ENCODE results near the gene TOP2A. TPM values are rescaled to one million over a fixed set of nuclear protein-coding genes. Genes with fewer than 3 reads are reported as not detected.
A peak's percentile ranks its signal among the peaks of the same experiment; 100 is the strongest.
"Not testable (repeated sequence)": the region's sequence is repeated elsewhere in the genome, so short reads cannot be mapped to it uniquely, and the experiment has no call there.

TOP2A gene
- polyA plus RNA-seq, 4 donors, result 1.1 to 69.9 (median 20.3) TPM

GRCh38 chr17:40412880-40413279 lies 4.8 kb downstream of the TOP2A start:
- H3K4me1 ChIP-seq (ENCODE audit: control insufficient read depth in 3 of 3, insufficient read depth in 2 of 3, low read depth in 1 of 3, low read length in 2 of 3), result peaks cover 0 to 5% (median 0%) of the 10 kb centered on the region in 3 donors
- no peaks in the 10 kb centered on the region for H3K27me3 ChIP-seq (ENCODE audit: control insufficient read depth in 3 of 3, insufficient read depth in 3 of 3, low read length in 3 of 3)
- DNase-seq, result no peak
- H3K36me3 ChIP-seq (ENCODE audit: control insufficient read depth in 3 of 3, insufficient read depth in 2 of 3, low read depth in 1 of 3, low read length in 3 of 3), result peaks cover 0 to 10% (median 2%) of the 10 kb centered on the region in 3 donors
- H3K27ac ChIP-seq (ENCODE audit: low read depth in 1 of 3, low read length in 2 of 3), result no peak overlapping the region
- FAIRE-seq, result no peak
- H3K9me3 ChIP-seq (ENCODE audit: control insufficient read depth in 2 of 2, insufficient read depth in 1 of 2, low read depth in 1 of 2, low read length in 1 of 2), result no peaks in the 10 kb centered on the region
- no peak overlapping the region for H3K4me3 ChIP-seq (ENCODE audit: low read depth in 1 of 3, low read length in 3 of 3)

GRCh38 chr17:40411821-40412220 lies 5.9 kb downstream of the TOP2A start:
- peaks cover 0 to 10% (median 2%) of the 10 kb centered on the region in 3 donors for H3K36me3 ChIP-seq (ENCODE audit: control insufficient read depth in 3 of 3, insufficient read depth in 2 of 3, low read depth in 1 of 3, low read length in 3 of 3)
- WGBS, 3 donors, result 97 to 99% (median 97%) methylated on average over 4 of the region's 4 CpGs
- peaks cover 0 to under 1% (median 0%) of the 10 kb centered on the region in 3 donors for H3K4me1 ChIP-seq (ENCODE audit: control insufficient read depth in 3 of 3, insufficient read depth in 2 of 3, low read depth in 1 of 3, low read length in 2 of 3)
- H3K9me3 ChIP-seq (ENCODE audit: control insufficient read depth in 2 of 2, insufficient read depth in 1 of 2, low read depth in 1 of 2, low read length in 1 of 2), result no peaks in the 10 kb centered on the region
- no peaks in the 10 kb centered on the region for H3K27me3 ChIP-seq (ENCODE audit: control insufficient read depth in 3 of 3, insufficient read depth in 3 of 3, low read length in 3 of 3)
- no peak for FAIRE-seq
- H3K4me3 ChIP-seq (ENCODE audit: low read depth in 1 of 3, low read length in 3 of 3), result no peak overlapping the region
- no peak for DNase-seq
- no peak overlapping the region for H3K27ac ChIP-seq (ENCODE audit: low read depth in 1 of 3, low read length in 2 of 3)

GRCh38 chr17:40410082-40410481 lies 7.6 kb downstream of the TOP2A start:
- Histone ChIP-seq H3K4me3 (ENCODE audit: low read depth in 1 of 3, low read length in 3 of 3) (no peak overlapping the region), H3K36me3 (ENCODE audit: control insufficient read depth in 3 of 3, insufficient read depth in 2 of 3, low read depth in 1 of 3, low read length in 3 of 3) (peaks cover 0 to 15% (median 2%) of the 10 kb centered on the region in 3 donors), H3K4me1 (ENCODE audit: control insufficient read depth in 3 of 3, insufficient read depth in 2 of 3, low read depth in 1 of 3, low read length in 2 of 3) (no peaks in the 10 kb centered on the region), H3K27me3 (ENCODE audit: control insufficient read depth in 3 of 3, insufficient read depth in 3 of 3, low read length in 3 of 3) (no peaks in the 10 kb centered on the region), H3K9me3 (ENCODE audit: control insufficient read depth in 2 of 2, insufficient read depth in 1 of 2, low read depth in 1 of 2, low read length in 1 of 2) (no peaks in the 10 kb centered on the region), H3K27ac (ENCODE audit: low read depth in 1 of 3, low read length in 2 of 3) (no peak overlapping the region)
- no peak for DNase-seq
- FAIRE-seq, result no peak
- 86 to 97% (median 90%) methylated on average over 1 of the region's 1 CpG for WGBS, 3 donors

GRCh38 chr17:40409540-40409939 lies 8.2 kb downstream of the TOP2A start:
- H3K4me1 ChIP-seq (ENCODE audit: control insufficient read depth in 3 of 3, insufficient read depth in 2 of 3, low read depth in 1 of 3, low read length in 2 of 3); FAIRE-seq; H3K4me3 ChIP-seq (ENCODE audit: low read depth in 1 of 3, low read length in 3 of 3); H3K9me3 ChIP-seq (ENCODE audit: control insufficient read depth in 2 of 2, insufficient read depth in 1 of 2, low read depth in 1 of 2, low read length in 1 of 2); H3K27ac ChIP-seq (ENCODE audit: low read depth in 1 of 3, low read length in 2 of 3); DNase-seq; H3K27me3 ChIP-seq (ENCODE audit: control insufficient read depth in 3 of 3, insufficient read depth in 3 of 3, low read length in 3 of 3): not testable (repeated sequence)
- peaks cover 0 to 19% (median 2%) of the 10 kb centered on the region in 3 donors for H3K36me3 ChIP-seq (ENCODE audit: control insufficient read depth in 3 of 3, insufficient read depth in 2 of 3, low read depth in 1 of 3, low read length in 3 of 3)
- WGBS, 3 donors, result 94 to 98% (median 94%) methylated on average over 4 of the region's 4 CpGs

GRCh38 chr17:40407460-40407859 lies 10.2 kb downstream of the TOP2A start:
- Histone ChIP-seq H3K27ac (ENCODE audit: low read depth in 1 of 3, low read length in 2 of 3) (no peak overlapping the region), H3K4me3 (ENCODE audit: low read depth in 1 of 3, low read length in 3 of 3) (no peak overlapping the region), H3K9me3 (ENCODE audit: control insufficient read depth in 2 of 2, insufficient read depth in 1 of 2, low read depth in 1 of 2, low read length in 1 of 2) (no peaks in the 10 kb centered on the region), H3K4me1 (ENCODE audit: control insufficient read depth in 3 of 3, insufficient read depth in 2 of 3, low read depth in 1 of 3, low read length in 2 of 3) (no peaks in the 10 kb centered on the region), H3K27me3 (ENCODE audit: control insufficient read depth in 3 of 3, insufficient read depth in 3 of 3, low read length in 3 of 3) (no peaks in the 10 kb centered on the region), H3K36me3 (ENCODE audit: control insufficient read depth in 3 of 3, insufficient read depth in 2 of 3, low read depth in 1 of 3, low read length in 3 of 3) (peaks cover 0 to 16% (median 2%) of the 10 kb centered on the region in 3 donors)
- WGBS, 3 donors, result 94 to 97% (median 95%) methylated on average over 3 of the region's 3 CpGs
- DNase-seq, result no peak
- no peak for FAIRE-seq

- Histone ChIP-seq H3K36me3 (ENCODE audit: control insufficient read depth in 3 of 3, insufficient read depth in 2 of 3, low read depth in 1 of 3, low read length in 3 of 3) (peaks cover 0 to 12% (median 0%) of the 10 kb centered on the region in 3 donors), H3K9me3 (ENCODE audit: control insufficient read depth in 2 of 2, insufficient read depth in 1 of 2, low read depth in 1 of 2, low read length in 1 of 2) (no peaks in the 10 kb centered on the region), H3K27ac (ENCODE audit: low read depth in 1 of 3, low read length in 2 of 3) (no peak overlapping the region), H3K4me1 (ENCODE audit: control insufficient read depth in 3 of 3, insufficient read depth in 2 of 3, low read depth in 1 of 3, low read length in 2 of 3) (no peaks in the 10 kb centered on the region), H3K4me3 (ENCODE audit: low read depth in 1 of 3, low read length in 3 of 3) (no peak overlapping the region), H3K27me3 (ENCODE audit: control insufficient read depth in 3 of 3, insufficient read depth in 3 of 3, low read length in 3 of 3) (no peaks in the 10 kb centered on the region)
- 82 to 90% (median 82%) methylated on average over 3 of the region's 3 CpGs for WGBS, 3 donors
- DNase-seq (no peak), FAIRE-seq (no peak)
Measured at GRCh38 chr17:40404003-40404402, 13.7 kb downstream of the TOP2A start.

- H3K36me3 ChIP-seq (ENCODE audit: control insufficient read depth in 3 of 3, insufficient read depth in 2 of 3, low read depth in 1 of 3, low read length in 3 of 3), result peaks cover 0 to 15% (median 0%) of the 10 kb centered on the region in 3 donors
- FAIRE-seq (no peak), DNase-seq (no peak)
- no peak overlapping the region for H3K4me3 ChIP-seq (ENCODE audit: low read depth in 1 of 3, low read length in 3 of 3)
- no peaks in the 10 kb centered on the region for H3K4me1 ChIP-seq (ENCODE audit: control insufficient read depth in 3 of 3, insufficient read depth in 2 of 3, low read depth in 1 of 3, low read length in 2 of 3)
- H3K9me3 ChIP-seq (ENCODE audit: control insufficient read depth in 2 of 2, insufficient read depth in 1 of 2, low read depth in 1 of 2, low read length in 1 of 2), result no peaks in the 10 kb centered on the region
- 78 to 91% (median 78%) methylated on average over 1 of the region's 1 CpG for WGBS, 3 donors
- H3K27me3 ChIP-seq (ENCODE audit: control insufficient read depth in 3 of 3, insufficient read depth in 3 of 3, low read length in 3 of 3), result no peaks in the 10 kb centered on the region
- H3K27ac ChIP-seq (ENCODE audit: low read depth in 1 of 3, low read length in 2 of 3), result no peak overlapping the region
Measured at GRCh38 chr17:40402668-40403067, 15.0 kb downstream of the TOP2A start.

GRCh38 chr17:40399185-40399584 lies 18.5 kb downstream of the TOP2A start:
- H3K4me1 ChIP-seq (ENCODE audit: control insufficient read depth in 3 of 3, insufficient read depth in 2 of 3, low read depth in 1 of 3, low read length in 2 of 3), result no peaks in the 10 kb centered on the region
- no peak overlapping the region for H3K27ac ChIP-seq (ENCODE audit: low read depth in 1 of 3, low read length in 2 of 3)
- DNase-seq (peak; percentile 50 to 51), FAIRE-seq (no peak)
- no peaks in the 10 kb centered on the region for H3K9me3 ChIP-seq (ENCODE audit: control insufficient read depth in 2 of 2, insufficient read depth in 1 of 2, low read depth in 1 of 2, low read length in 1 of 2)
- 58 to 69% (median 64%) methylated on average over 4 of the region's 4 CpGs for WGBS, 3 donors
- H3K36me3 ChIP-seq (ENCODE audit: control insufficient read depth in 3 of 3, insufficient read depth in 2 of 3, low read depth in 1 of 3, low read length in 3 of 3), result peaks cover 0 to 21% (median 0%) of the 10 kb centered on the region in 3 donors
- no peaks in the 10 kb centered on the region for H3K27me3 ChIP-seq (ENCODE audit: control insufficient read depth in 3 of 3, insufficient read depth in 3 of 3, low read length in 3 of 3)
- no peak overlapping the region for H3K4me3 ChIP-seq (ENCODE audit: low read depth in 1 of 3, low read length in 3 of 3)

GRCh38 chr17:40386555-40386954 lies 31.1 kb downstream of the TOP2A start:
- H3K4me3 ChIP-seq (ENCODE audit: low read depth in 1 of 3, low read length in 3 of 3); H3K9me3 ChIP-seq (ENCODE audit: control insufficient read depth in 2 of 2, insufficient read depth in 1 of 2, low read depth in 1 of 2, low read length in 1 of 2); H3K27ac ChIP-seq (ENCODE audit: low read depth in 1 of 3, low read length in 2 of 3); FAIRE-seq; DNase-seq; H3K4me1 ChIP-seq (ENCODE audit: control insufficient read depth in 3 of 3, insufficient read depth in 2 of 3, low read depth in 1 of 3, low read length in 2 of 3); H3K36me3 ChIP-seq (ENCODE audit: control insufficient read depth in 3 of 3, insufficient read depth in 2 of 3, low read depth in 1 of 3, low read length in 3 of 3); H3K27me3 ChIP-seq (ENCODE audit: control insufficient read depth in 3 of 3, insufficient read depth in 3 of 3, low read length in 3 of 3): not testable (repeated sequence)
- 95 to 100% (median 96%) methylated on average over 3 of the region's 3 CpGs for WGBS, 3 donors

Measured in small intestine (tissue), 7 donors.